ENCODE data around the gene ZFYVE27. TPM values are rescaled to one million over a fixed set of nuclear protein-coding genes. Genes with fewer than 3 reads are reported as not detected.

The ZFYVE27 gene
- total RNA-seq, 1 donor from 2014 or later, result 28.0 TPM

- Histone ChIP-seq H3K9me3 (no peaks in the 10 kb centered on the region), H3K4me3 (no peak overlapping the region), H3K4me1 (peaks cover 7% of the 10 kb centered on the region), H3K27ac (no peak overlapping the region), H3K36me3 (no peaks in the 10 kb centered on the region), H3K27me3 (no peaks in the 10 kb centered on the region)
- TF ChIP-seq POLR2AphosphoS5 (IDR thresholded peaks at IDR 0.05; ENCODE audit: insufficient read depth in 1 of 2, low read depth in 1 of 2) (no peak), POLR2A (IDR thresholded peaks at IDR 0.05) (no peak)
- TF ChIP-seq, protein P1, sequence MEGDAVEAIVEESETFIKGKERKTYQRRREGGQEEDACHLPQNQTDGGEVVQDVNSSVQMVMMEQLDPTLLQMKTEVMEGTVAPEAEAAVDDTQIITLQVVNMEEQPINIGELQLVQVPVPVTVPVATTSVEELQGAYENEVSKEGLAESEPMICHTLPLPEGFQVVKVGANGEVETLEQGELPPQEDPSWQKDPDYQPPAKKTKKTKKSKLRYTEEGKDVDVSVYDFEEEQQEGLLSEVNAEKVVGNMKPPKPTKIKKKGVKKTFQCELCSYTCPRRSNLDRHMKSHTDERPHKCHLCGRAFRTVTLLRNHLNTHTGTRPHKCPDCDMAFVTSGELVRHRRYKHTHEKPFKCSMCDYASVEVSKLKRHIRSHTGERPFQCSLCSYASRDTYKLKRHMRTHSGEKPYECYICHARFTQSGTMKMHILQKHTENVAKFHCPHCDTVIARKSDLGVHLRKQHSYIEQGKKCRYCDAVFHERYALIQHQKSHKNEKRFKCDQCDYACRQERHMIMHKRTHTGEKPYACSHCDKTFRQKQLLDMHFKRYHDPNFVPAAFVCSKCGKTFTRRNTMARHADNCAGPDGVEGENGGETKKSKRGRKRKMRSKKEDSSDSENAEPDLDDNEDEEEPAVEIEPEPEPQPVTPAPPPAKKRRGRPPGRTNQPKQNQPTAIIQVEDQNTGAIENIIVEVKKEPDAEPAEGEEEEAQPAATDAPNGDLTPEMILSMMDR (IDR thresholded peaks at IDR 0.05), result peak; percentile 71 to 95 (median 92)
- intact Hi-C loops (cut with DNase I), result loop anchor here (10.0 kb wide), 1 partner anchor 57 kb away; no protein-coding TSS in a partner anchor
- no peak for DNase-seq (ENCODE audit: extremely low spot score in 2 of 2)
These were observed 5.4 kb upstream of the ZFYVE27 start for GRCh38 chr10:97731346-97732051.

DNA sequence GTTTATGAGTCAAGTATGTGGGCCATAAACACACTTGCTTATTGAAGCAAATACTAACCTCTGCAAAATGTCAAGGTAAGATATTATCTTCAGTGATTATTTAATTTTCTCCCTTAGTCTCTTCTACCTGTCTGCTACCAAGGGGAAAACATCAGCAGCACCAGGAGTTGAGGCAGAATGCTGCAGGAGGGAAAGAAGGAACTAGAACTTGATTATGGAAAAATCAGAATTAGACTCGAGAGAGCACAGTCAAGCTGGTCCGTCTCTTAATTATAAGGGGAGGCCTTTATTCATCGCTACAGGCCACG, 4.9 kb upstream of the ZFYVE27 start:
- H3K36me3 ChIP-seq, result no peaks in the 10 kb centered on the region
- intact Hi-C loops (cut with DNase I), result loop anchor here (10.0 kb wide), 1 partner anchor 57 kb away; no protein-coding TSS in a partner anchor
- no peaks in the 10 kb centered on the region for H3K27me3 ChIP-seq
- no peak overlapping the region for H3K4me3 ChIP-seq
- TF ChIP-seq, protein P1 (IDR thresholded peaks at IDR 0.05), result no peak
- TF ChIP-seq POLR2A (IDR thresholded peaks at IDR 0.05), result no peak
- no peak for TF ChIP-seq POLR2AphosphoS5 (IDR thresholded peaks at IDR 0.05; ENCODE audit: insufficient read depth in 1 of 2, low read depth in 1 of 2)
- DNase-seq (ENCODE audit: extremely low spot score in 2 of 2), result no peak
- H3K9me3 ChIP-seq, result no peaks in the 10 kb centered on the region
- H3K4me1 ChIP-seq, result peaks cover 6% of the 10 kb centered on the region
- no peak overlapping the region for H3K27ac ChIP-seq

GRCh38 chr10:97733256-97733655, 3.7 kb upstream of the ZFYVE27 start:
- Histone ChIP-seq H3K4me3 (no peak overlapping the region), H3K36me3 (no peaks in the 10 kb centered on the region), H3K27me3 (no peaks in the 10 kb centered on the region), H3K9me3 (no peaks in the 10 kb centered on the region), H3K27ac (no peak overlapping the region), H3K4me1 (peaks cover 13% of the 10 kb centered on the region)
- no peak for DNase-seq (ENCODE audit: extremely low spot score in 2 of 2)
- intact Hi-C loops (cut with DNase I), result loop anchor here (10.0 kb wide), 1 partner anchor 58 kb away; no protein-coding TSS in a partner anchor
- TF ChIP-seq POLR2AphosphoS5 (IDR thresholded peaks at IDR 0.05; ENCODE audit: insufficient read depth in 1 of 2, low read depth in 1 of 2) (no peak), POLR2A (IDR thresholded peaks at IDR 0.05) (no peak)
- TF ChIP-seq, protein P1 (IDR thresholded peaks at IDR 0.05), result no peak

DNA sequence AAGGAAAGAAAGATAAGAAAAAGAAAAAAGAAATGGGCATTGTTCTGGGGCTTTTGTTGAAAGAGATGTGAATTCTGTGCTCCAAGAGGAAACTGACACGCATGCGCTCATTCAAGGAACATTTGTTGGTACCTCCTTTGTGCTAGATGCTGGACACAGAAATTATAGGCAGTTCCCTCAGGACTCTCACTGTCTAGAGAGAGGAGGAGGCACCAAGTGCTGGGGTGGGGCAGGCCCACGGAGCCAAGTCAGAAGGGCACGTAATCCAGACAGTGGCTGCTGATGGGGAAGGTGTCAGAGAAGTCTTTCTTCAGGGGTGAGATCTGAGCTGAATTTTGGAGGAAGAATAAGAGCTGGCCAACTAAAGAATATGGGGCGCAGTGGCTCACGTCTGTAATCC, 2.9 kb upstream of the ZFYVE27 start:
- intact Hi-C loops (cut with DNase I), result loop anchor here (10.0 kb wide), 1 partner anchor 59 kb away; no protein-coding TSS in a partner anchor

More for the DNA sequence above, 2.9 kb upstream of the ZFYVE27 start:
- Histone ChIP-seq H3K27ac (no peak overlapping the region), H3K9me3 (no peaks in the 10 kb centered on the region), H3K4me3 (no peak overlapping the region), H3K27me3 (no peaks in the 10 kb centered on the region), H3K36me3 (no peaks in the 10 kb centered on the region), H3K4me1 (peaks cover 21% of the 10 kb centered on the region)
- DNase-seq (ENCODE audit: extremely low spot score in 2 of 2), result no peak
- TF ChIP-seq, protein P1 (IDR thresholded peaks at IDR 0.05), result no peak
- TF ChIP-seq POLR2A (IDR thresholded peaks at IDR 0.05), result no peak
- no peak for TF ChIP-seq POLR2AphosphoS5 (IDR thresholded peaks at IDR 0.05; ENCODE audit: insufficient read depth in 1 of 2, low read depth in 1 of 2)
